Panc1 (cell line): ENCODE results near the gene CEMIP. TPM values are rescaled to one million over a fixed set of nuclear protein-coding genes. Genes with fewer than 3 reads are reported as not detected.

ENCODE experiments used
- ATAC-seq: fragments of 200-7000 bp; cut with Tn5 transposase; 2 replicates; pipeline ENCODE4 v1.9.1; 2020; ENCODE audit warnings: mild to moderate bottlenecking, moderate library complexity
- BruUV-seq: library from RNA; stranded (reverse); fragments of 400-500 nt; replicated peaks from 2 replicates; lab custom pipeline; 2021; lab: Mats Ljungman, UMichigan
- CTCF ChIA-PET: fragments of 300-600 bp; sonication (Branson Sonifier 250); formaldehyde crosslinking; loops from one replicate; lab custom pipeline; 2022; ENCODE audit warnings: antibody characterized with exemption; lab: Charles Lee
- POLR2A ChIA-PET: fragments of 300-600 bp; sonication (Branson Sonifier 250); formaldehyde crosslinking; loops from one replicate; lab custom pipeline; 2022; ENCODE audit warnings: antibody characterized with exemption; lab: Charles Lee
- DNase-seq: peaks from one replicate; pipeline ENCODE4 v3.0.0-alpha.2; 2010; ENCODE audit warnings: low read depth, low spot score
- H3K27ac ChIP-seq: 2 replicates; pipeline ENCODE4 v1.5.1; 2011; ENCODE audit warnings: mild to moderate bottlenecking, low read length, inconsistent platforms
- H3K27me3 ChIP-seq: fragments of 200-500 bp; sonication (Bioruptor generic); 2 replicates; pipeline ENCODE4 v1.6.0; 2014; ENCODE audit warnings: low read length, inconsistent platforms; ENCODE audit not compliant: control insufficient read depth, insufficient read depth
- H3K36me3 ChIP-seq: fragments of 200-500 bp; sonication (Bioruptor generic); 2 replicates; pipeline ENCODE4 v1.5.1; 2014; ENCODE audit warnings: inconsistent platforms, mild to moderate bottlenecking, low read length, moderate library complexity; ENCODE audit not compliant: control insufficient read depth, insufficient read depth
- H3K4me1 ChIP-seq: 2 replicates; pipeline ENCODE4 v1.5.1; 2011; ENCODE audit warnings: inconsistent platforms, mild to moderate bottlenecking, low read length, moderate library complexity; ENCODE audit not compliant: control insufficient read depth, insufficient read depth
- H3K4me3 ChIP-seq, 2 experiments: 2 replicates each; pipeline ENCODE4 v1.5.1; 2011 to 2012; ENCODE audit warnings: low read depth in 2 of 2, low read length in 2 of 2, mild to moderate bottlenecking in 2 of 2, inconsistent platforms in 1 of 2, moderate library complexity in 1 of 2
- H3K9me3 ChIP-seq: fragments of 200-500 bp; sonication (Bioruptor generic); 2 replicates; pipeline ENCODE4 v1.5.1; 2014; ENCODE audit warnings: low read depth, mild to moderate bottlenecking, inconsistent platforms, low read length, moderate library complexity; ENCODE audit not compliant: control insufficient read depth, insufficient read depth
- CTCF ChIP-seq: fragments of 450-650 bp; IDR thresholded peaks from 2 replicates; pipeline ENCODE4 v1.5.1; 2017; ENCODE audit warnings: mild to moderate bottlenecking
- POLR2AphosphoS5 ChIP-seq: IDR thresholded peaks from 2 replicates; pipeline ENCODE4 v1.6.1; 2012; ENCODE audit warnings: mild to moderate bottlenecking, low read depth, low read length, moderate library complexity
- REST ChIP-seq, 2 experiments: IDR thresholded peaks; 2 replicates each; pipeline ENCODE4 v1.6.1; 2011 to 2012; ENCODE audit warnings: low read depth in 2 of 2, control low read depth in 1 of 2, low read length in 1 of 2, mild to moderate bottlenecking in 1 of 2, moderate library complexity in 1 of 2; ENCODE audit not compliant: insufficient read depth in 1 of 2
- SIN3A ChIP-seq: IDR thresholded peaks from 2 replicates; pipeline ENCODE4 v1.6.1; 2012; ENCODE audit warnings: low read depth, mild to moderate bottlenecking, low read length, moderate library complexity, borderline replicate concordance; ENCODE audit not compliant: insufficient read depth
- TCF7L2 ChIP-seq: IDR thresholded peaks from 2 replicates; pipeline ENCODE4 v1.6.1; 2011; ENCODE audit warnings: mild to moderate bottlenecking, low read depth, low read length, inconsistent platforms
- in situ Hi-C: cut with HindIII; loops from 2 replicates; pipeline ENCODE4 v1.10.0; 2016; ENCODE audit warnings: low sequenced_read_pairs, low pct_unique_long_range_greater_than_20kb
- intact Hi-C: fragments of 100-400 bp; cut with micrococcal nuclease; formaldehyde crosslinking; loops from one replicate; pipeline ENCODE4 v1.10.0; 2022; ENCODE audit not compliant: unreplicated experiment
- total RNA-seq: library from RNA; stranded (reverse); gene quantifications from one replicate; pipeline ENCODE4 v1.2.1, GENCODE V29; 2021; ENCODE audit not compliant: unreplicated experiment

The CEMIP gene
- total RNA-seq, 1 experiment from 2014 or later, result 0.46 TPM

- Histone ChIP-seq H3K9me3 (no peaks in the 10 kb centered on the region), H3K27me3 (no peaks in the 10 kb centered on the region), H3K27ac (no peak overlapping the region), H3K36me3 (no peaks in the 10 kb centered on the region), H3K4me3 (no peak overlapping the region), H3K4me1 (0 out of 2 replicates have a peak, but pooled peaks cover 3% of the 10 kb centered on the region)
- TF ChIP-seq CTCF (no peak), REST (IDR thresholded peaks at IDR 0.05; ENCODE audit: insufficient read depth in 1 of 2, low read depth in 2 of 2, low read length in 1 of 2) (no peak)
- DNase-seq (no peak), ATAC-seq (no peak)
- POLR2A ChIA-PET, result interaction anchor here (0.6 kb wide), 1 partner anchor 1257 kb away, joined by 4 read pairs; no protein-coding TSS in a partner anchor
- CTCF ChIA-PET, result no interaction called here
- in situ Hi-C loops, result no loop called here
- BruUV-seq, result no TSS peak
- intact Hi-C loops, result no loop called here
Measured at GRCh38 chr15:80852676-80853075, 73.5 kb downstream of the CEMIP start.

GRCh38 chr15:80854104-80854503 lies 74.9 kb downstream of the CEMIP start:
- CTCF ChIA-PET, result no interaction called here
- no peaks in the 10 kb centered on the region for H3K27me3 ChIP-seq
- H3K36me3 ChIP-seq, result no peaks in the 10 kb centered on the region
- in situ Hi-C loops (no loop called here), intact Hi-C loops (no loop called here)
- DNase-seq (no peak), ATAC-seq (no peak)
- POLR2A ChIA-PET, result no interaction called here
- no TSS peak for BruUV-seq
- no peaks in the 10 kb centered on the region for H3K9me3 ChIP-seq
- TF ChIP-seq REST (IDR thresholded peaks at IDR 0.05; ENCODE audit: insufficient read depth in 1 of 2, low read depth in 2 of 2, low read length in 1 of 2), result no peak
- TF ChIP-seq CTCF, result no peak
- TF ChIP-seq TCF7L2, result no peak
- TF ChIP-seq SIN3A, result no peak
- no peak for TF ChIP-seq POLR2AphosphoS5
- 0 out of 2 replicates have a peak, but pooled peaks cover 3% of the 10 kb centered on the region for H3K4me1 ChIP-seq
- H3K27ac ChIP-seq, result no peak overlapping the region
- no peak overlapping the region for H3K4me3 ChIP-seq
